Large intestine (tissue), 3 donors: ENCODE measurements around the gene GGNBP2. TPM values are rescaled to one million over a fixed set of nuclear protein-coding genes. Genes with fewer than 3 reads are reported as not detected.

ENCODE experiments used
- DNase-seq, 2 donors: peaks; one replicate each; pipeline versions ENCODE4 v3.0.0 to v3.0.0-alpha.2; 2013
- H3K27ac ChIP-seq: one replicate; pipeline ENCODE4 v1.5.1; 2013; ENCODE audit warnings: low read length
- H3K27me3 ChIP-seq: 2 replicates; pipeline ENCODE4 v1.6.1; 2013; ENCODE audit warnings: low read length; ENCODE audit not compliant: control insufficient read depth, insufficient read depth
- H3K36me3 ChIP-seq: 2 replicates; pipeline ENCODE4 v1.6.1; 2013; ENCODE audit warnings: low read length; ENCODE audit not compliant: control insufficient read depth, insufficient read depth
- H3K4me1 ChIP-seq: one replicate; pipeline ENCODE4 v1.6.1; 2013; ENCODE audit warnings: low read length; ENCODE audit not compliant: control insufficient read depth, insufficient read depth
- H3K4me3 ChIP-seq: one replicate; pipeline ENCODE4 v1.5.1; 2013; ENCODE audit warnings: low read length
- H3K9me3 ChIP-seq: one replicate; pipeline ENCODE4 v1.6.1; 2013; ENCODE audit warnings: mild to moderate bottlenecking, low read depth, low read length, moderate library complexity; ENCODE audit not compliant: control insufficient read depth
- WGBS: methylation state at CpG from one replicate; pipeline ENCODE4 v1.1.5; 2013; ENCODE audit warnings: low lambda C conversion rate; ENCODE audit not compliant: insufficient coverage; 5-methylcytosine and 5-hydroxymethylcytosine counted together
- polyA plus RNA-seq: library from polyadenylated mRNA; unstranded; fragments of 120-200 nt; gene quantifications from one replicate; pipeline ENCODE4 v1.2.1, GENCODE V29; 2013

Gene GGNBP2
- polyA plus RNA-seq, 1 donor = 115 TPM

- peaks cover 2% of the 10 kb centered on the region for H3K27me3 ChIP-seq
- H3K36me3 ChIP-seq = no peaks in the 10 kb centered on the region
- no peak for DNase-seq
- no peaks in the 10 kb centered on the region for H3K9me3 ChIP-seq
- no peaks in the 10 kb centered on the region for H3K4me1 ChIP-seq
- no peak overlapping the region for H3K4me3 ChIP-seq
- WGBS = no CpG with 5 or more reads among the region's 12 CpGs
- no peak overlapping the region for H3K27ac ChIP-seq
Measured at GRCh38 chr17:36627101-36627500, 82.4 kb downstream of the GGNBP2 start.

- H3K27ac ChIP-seq = no peak overlapping the region
- DNase-seq = no peak
- no CpG with 5 or more reads among the region's 2 CpGs for WGBS
- no peaks in the 10 kb centered on the region for H3K4me1 ChIP-seq
- H3K9me3 ChIP-seq = no peaks in the 10 kb centered on the region
- H3K27me3 ChIP-seq = peaks cover 16% of the 10 kb centered on the region
- no peaks in the 10 kb centered on the region for H3K36me3 ChIP-seq
- no peak overlapping the region for H3K4me3 ChIP-seq
Measured at GRCh38 chr17:36628576-36628975, 83.9 kb downstream of the GGNBP2 start.

GRCh38 chr17:36629252-36629847, 84.6 kb downstream of the GGNBP2 start:
- peak; percentile 55 to 57 for DNase-seq
- Histone ChIP-seq H3K36me3 (no peaks in the 10 kb centered on the region), H3K27ac (no peak overlapping the region), H3K27me3 (peaks cover 18% of the 10 kb centered on the region), H3K4me1 (no peaks in the 10 kb centered on the region), H3K4me3 (no peak overlapping the region), H3K9me3 (no peaks in the 10 kb centered on the region)
- WGBS = no CpG with 5 or more reads among the region's 14 CpGs

- no peaks in the 10 kb centered on the region for H3K4me1 ChIP-seq
- peaks cover 18% of the 10 kb centered on the region for H3K27me3 ChIP-seq
- DNase-seq = no peak
- H3K4me3 ChIP-seq = no peak overlapping the region
- H3K36me3 ChIP-seq = no peaks in the 10 kb centered on the region
- WGBS = no CpG with 5 or more reads among the region's 8 CpGs
- H3K27ac ChIP-seq = no peak overlapping the region
- H3K9me3 ChIP-seq = no peaks in the 10 kb centered on the region
Measured at GRCh38 chr17:36629970-36630502, 85.3 kb downstream of the GGNBP2 start.

GRCh38 chr17:36631022-36631421, 86.3 kb downstream of the GGNBP2 start:
- no peak for DNase-seq
- WGBS = no CpG with 5 or more reads among the region's 4 CpGs
- no peaks in the 10 kb centered on the region for H3K4me1 ChIP-seq
- peaks cover 18% of the 10 kb centered on the region for H3K27me3 ChIP-seq
- H3K4me3 ChIP-seq = no peak overlapping the region
- H3K36me3 ChIP-seq = no peaks in the 10 kb centered on the region
- H3K27ac ChIP-seq = no peak overlapping the region
- H3K9me3 ChIP-seq = no peaks in the 10 kb centered on the region

- DNase-seq = no peak
- 34% methylated on average over 3 of the region's 18 CpGs for WGBS
- Histone ChIP-seq H3K27ac (no peak overlapping the region), H3K27me3 (peaks cover 26% of the 10 kb centered on the region), H3K4me1 (no peaks in the 10 kb centered on the region), H3K4me3 (no peak overlapping the region), H3K36me3 (no peaks in the 10 kb centered on the region), H3K9me3 (no peaks in the 10 kb centered on the region)
Measured at GRCh38 chr17:36632916-36633771, 88.4 kb downstream of the GGNBP2 start.

Other genes with a start within 250 kb of the GGNBP2 start
- not detected for gene TBC1D3G, start 221.0 kb upstream of the GGNBP2 start, polyA plus RNA-seq
- not detected for gene TBC1D3H, start 156.5 kb upstream of the GGNBP2 start, polyA plus RNA-seq
- gene ZNHIT3, start 58.2 kb upstream of the GGNBP2 start, polyA plus RNA-seq = 50.7 TPM
- gene MYO19, start 10.1 kb upstream of the GGNBP2 start, polyA plus RNA-seq = 60.0 TPM
- gene PIGW, start 9.9 kb upstream of the GGNBP2 start, polyA plus RNA-seq = 9.8 TPM
- 321 TPM for gene DHRS11, start 47.0 kb downstream of the GGNBP2 start, polyA plus RNA-seq
- 6.9 TPM for gene MRM1, start 56.7 kb downstream of the GGNBP2 start, polyA plus RNA-seq